GM10266 (cell line): ENCODE results near the gene HES5.

Experiments used
- DNase-seq: peaks from one replicate; pipeline ENCODE4 v3.0.0; 2012; ENCODE audit errors: extremely low spot score
- TF ChIP-seq, protein P1 (sequence below): IDR thresholded peaks from 2 replicates; pipeline ENCODE4 v1.5.1; 2012; ENCODE audit warnings: mild to moderate bottlenecking, low read depth; ENCODE audit not compliant: control insufficient read depth, insufficient read depth; ENCODE audit errors: missing control alignments

The HES5 gene

DNA sequence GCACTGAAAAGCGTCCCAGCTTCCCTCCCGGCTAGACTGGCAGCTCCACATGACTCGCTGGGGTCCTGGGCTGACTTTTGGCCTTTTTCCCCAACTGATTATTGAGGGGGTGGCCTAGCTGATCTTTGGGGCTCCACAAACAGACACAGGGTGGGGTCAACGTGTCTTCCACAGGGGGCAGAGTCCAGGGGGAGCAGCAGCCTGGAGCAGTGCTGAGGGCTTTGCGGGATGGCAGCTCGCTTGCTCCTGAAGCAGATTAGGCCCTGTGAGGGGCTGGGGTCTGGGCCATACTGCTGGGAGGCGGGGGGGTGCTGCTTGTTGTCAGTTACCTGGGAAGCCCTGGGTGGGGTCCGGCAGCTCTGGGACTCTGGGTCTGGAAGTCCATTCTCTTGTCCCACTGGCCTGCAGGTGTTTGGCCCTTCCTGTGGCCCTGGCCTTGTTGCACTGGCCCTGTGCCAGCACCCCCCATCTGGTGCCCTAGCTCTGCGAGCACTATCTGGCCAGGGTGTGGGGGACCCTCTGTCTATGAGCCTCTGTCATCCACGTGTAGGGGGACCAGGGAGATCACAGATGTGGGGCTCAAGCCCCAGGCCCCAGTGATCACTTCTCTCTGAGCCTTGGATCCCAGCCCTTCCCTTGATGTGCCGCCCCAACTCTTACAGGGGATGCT, 12.3 kb upstream of the HES5 start:
- TF ChIP-seq, protein P1, sequence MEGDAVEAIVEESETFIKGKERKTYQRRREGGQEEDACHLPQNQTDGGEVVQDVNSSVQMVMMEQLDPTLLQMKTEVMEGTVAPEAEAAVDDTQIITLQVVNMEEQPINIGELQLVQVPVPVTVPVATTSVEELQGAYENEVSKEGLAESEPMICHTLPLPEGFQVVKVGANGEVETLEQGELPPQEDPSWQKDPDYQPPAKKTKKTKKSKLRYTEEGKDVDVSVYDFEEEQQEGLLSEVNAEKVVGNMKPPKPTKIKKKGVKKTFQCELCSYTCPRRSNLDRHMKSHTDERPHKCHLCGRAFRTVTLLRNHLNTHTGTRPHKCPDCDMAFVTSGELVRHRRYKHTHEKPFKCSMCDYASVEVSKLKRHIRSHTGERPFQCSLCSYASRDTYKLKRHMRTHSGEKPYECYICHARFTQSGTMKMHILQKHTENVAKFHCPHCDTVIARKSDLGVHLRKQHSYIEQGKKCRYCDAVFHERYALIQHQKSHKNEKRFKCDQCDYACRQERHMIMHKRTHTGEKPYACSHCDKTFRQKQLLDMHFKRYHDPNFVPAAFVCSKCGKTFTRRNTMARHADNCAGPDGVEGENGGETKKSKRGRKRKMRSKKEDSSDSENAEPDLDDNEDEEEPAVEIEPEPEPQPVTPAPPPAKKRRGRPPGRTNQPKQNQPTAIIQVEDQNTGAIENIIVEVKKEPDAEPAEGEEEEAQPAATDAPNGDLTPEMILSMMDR: no peak
- DNase-seq: no peak

DNA sequence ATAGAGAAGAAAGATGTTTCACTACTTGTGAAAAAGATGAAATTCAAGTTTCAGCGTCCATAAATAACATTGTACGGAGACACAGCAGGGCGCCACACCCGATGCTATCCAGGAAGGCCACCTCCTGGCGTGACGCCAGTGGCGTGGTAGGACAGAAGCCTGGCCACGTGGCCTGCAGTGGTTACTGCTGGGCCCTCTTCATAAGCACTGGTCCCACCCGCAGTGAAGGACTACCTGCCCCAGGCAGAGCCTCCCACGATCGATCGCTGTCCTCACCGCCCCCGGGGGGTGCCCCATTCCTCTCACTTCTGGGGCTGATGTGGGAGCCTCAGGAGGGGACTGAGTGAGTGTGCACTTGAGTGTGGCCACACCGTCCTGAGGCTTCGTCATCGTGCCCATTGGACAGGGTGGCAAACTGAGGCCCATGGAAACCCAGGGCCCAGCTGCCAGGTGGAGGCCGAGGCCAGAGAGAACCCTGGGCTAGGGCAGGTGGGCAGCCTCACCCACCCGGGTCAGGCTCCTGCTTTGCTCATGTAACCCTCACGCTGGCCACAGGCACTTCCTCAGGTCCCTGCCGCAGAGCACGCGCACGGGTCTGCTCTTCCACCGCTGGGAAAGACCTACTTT, 11.7 kb upstream of the HES5 start:
- TF ChIP-seq, protein P1: no peak
- DNase-seq: no peak

DNA sequence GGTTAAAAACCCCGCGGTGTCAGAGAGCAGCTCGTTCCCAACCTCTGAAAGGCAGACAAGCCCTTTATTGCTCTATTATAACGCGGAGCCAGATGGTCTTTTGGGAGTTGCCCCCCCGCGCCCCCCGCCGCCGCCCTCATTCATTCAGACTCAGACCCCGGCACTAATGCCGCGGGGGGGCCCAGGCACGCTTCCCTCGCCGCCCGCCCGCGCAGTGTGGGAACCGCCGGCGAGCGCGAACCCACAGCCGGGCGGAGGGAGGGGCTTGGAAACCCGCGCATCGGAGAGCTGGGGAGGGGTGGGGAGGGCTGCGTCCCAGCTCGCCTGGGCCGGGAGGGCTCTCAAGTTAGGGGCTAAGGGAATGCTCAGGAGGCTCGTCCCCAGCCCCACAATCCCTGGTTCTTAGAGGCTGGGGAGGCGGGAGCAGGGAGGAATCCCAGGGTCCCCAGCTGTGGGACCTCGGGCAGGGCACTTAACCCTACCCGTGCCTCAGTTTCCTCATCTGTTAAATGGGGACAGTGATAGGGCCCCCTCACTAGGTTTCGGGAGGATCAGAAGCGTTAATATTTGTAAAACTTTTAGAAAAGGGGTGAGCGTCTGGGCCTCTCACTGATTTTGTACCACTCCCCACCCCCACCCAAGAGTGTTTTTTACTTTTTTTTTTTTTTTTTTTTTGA, 10.9 kb upstream of the HES5 start:
- DNase-seq: peak; percentile 38
- TF ChIP-seq, protein P1: no peak

DNA sequence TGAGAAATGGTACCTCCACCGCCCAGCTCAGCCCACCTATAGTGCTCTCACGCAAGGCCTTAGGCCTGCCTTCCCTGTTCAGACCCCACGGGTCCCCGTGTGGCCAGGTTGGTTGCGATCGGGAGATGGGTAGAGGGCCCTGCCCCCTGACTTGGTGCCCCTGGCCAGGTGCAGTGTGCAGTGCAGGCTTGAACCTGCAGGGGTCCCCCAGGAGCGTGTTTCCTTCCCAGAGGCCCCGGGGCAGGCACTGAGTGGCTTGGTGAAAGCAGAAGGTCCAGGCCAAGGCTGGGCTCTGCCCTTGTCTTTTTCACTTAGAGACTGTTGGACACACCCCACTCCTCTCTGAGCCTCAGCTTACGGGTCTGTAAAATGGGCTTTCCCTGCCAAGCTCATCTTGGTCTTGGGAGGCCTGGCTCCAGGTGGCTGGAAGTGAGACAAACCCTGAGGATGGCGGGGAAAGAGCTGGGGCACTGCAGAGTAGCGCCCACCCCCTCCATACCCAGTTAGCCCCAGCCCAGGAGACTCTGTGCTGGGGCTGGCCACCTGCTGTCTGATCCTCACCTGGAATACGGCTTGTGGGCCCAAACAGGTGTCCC, 9.3 kb upstream of the HES5 start:
- no peak for DNase-seq
- TF ChIP-seq, protein P1: peak; percentile 33

DNA sequence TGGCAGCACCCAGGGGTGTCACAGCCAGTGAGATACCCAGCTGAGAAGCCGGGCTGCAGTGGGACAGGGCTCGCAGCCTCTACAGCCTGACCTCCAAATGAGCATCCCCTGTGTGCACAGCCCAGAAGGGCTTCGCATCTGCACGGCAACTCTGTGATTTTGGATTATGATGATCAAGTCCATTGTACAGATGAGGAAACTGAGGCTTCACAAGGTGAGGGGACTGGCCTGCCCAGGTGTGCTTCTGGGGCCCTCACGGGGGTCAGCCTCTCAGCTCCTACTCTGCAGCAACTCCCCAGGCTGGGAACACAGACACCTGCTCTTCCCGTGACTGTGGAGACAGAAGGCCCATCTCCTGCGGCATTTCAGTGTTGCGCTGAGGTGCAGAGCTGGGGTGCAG, 8.8 kb upstream of the HES5 start:
- no peak for DNase-seq
- TF ChIP-seq, protein P1: no peak

DNA sequence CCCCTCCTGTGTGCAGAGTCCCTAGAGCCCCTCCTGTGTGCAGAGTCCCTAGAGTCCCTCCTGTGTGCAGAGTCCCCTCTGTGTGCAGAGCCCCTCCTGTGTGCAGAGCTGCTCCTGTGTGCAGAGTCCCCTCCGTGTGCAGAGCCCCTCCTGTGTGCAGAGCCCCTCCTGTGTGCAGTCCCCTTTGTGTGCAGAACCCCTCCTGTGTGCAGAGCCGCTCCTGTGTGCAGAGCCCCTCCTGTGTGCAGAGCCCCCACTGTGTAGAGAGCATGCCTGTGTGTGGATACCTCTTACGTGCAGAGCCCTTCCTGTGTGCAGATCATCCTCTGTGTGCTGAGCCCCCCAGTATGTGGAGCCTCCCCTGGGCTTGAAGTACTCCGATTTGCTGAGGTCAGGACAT, 8.3 kb upstream of the HES5 start:
- DNase-seq: no peak
- TF ChIP-seq, protein P1: no peak
